Measurements from ENCODE around the gene DLK2.
A peak's percentile ranks its signal among the peaks of the same experiment; 100 is the strongest.
"Not testable (repeated sequence)": the region's sequence is repeated elsewhere in the genome, so short reads cannot be mapped to it uniquely, and the experiment has no call there.

Gene DLK2

DNA sequence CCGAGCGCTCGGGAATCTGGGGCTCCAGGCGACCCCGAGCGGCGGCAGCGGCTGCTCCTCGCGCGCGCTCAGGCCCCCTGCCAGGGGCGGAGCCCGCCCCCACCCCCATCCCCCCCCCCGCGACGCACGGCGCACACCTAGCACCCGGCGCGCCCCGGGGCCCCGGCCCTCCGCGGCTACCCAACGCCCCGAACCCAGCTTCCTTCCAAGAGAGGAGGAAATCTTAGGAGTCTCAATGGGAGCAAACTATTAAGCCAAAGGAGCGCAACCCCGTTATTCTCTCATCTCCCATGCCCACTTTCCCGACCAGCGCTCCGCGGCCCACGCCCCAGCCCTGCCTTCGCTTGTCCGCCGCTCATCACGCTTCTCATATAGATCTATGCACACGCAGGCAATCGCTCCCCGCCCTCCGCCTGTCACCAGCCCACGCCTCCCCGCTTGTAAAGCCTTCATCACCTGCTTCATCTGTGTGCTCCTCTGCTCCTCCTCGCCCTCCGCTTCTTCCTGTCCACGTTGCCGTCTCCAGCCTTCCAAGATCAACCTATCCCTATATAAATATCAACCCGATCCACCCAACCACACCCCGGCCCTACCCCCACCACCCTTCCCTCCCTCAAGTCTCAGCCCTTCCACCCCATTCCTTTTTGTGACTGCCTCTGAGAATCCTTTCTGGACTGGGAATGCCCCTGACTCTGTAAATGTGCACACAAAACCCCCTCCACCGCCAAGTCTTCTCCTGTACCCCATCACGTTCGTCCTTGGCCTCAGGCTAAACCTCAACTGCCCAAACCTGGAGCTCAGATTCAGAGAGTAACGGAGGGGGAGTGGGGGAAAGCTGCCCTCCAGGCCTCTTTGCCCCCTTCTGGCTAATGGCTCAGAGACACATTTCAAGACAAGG is at the start of gene DLK2:
TSS of gene DLK2 (minus strand) at position 18 of the 898 bp plus-strand sequence. CDS start 723 bp downstream, outside the sequence.
- Mint-ChIP-seq H3K27ac (peak within 1 kb of the TSS; percentile 69), H3K4me3 (peak within 1 kb of the TSS; percentile 91), H3K9me3 (no peaks in the 10 kb centered on the region), H3K36me3 (peaks cover 3% of the 10 kb centered on the region), H3K4me1 (peaks cover 18% of the 10 kb centered on the region), H3K27me3 (peaks cover 2% of the 10 kb centered on the region)
- peak; percentile 21 to 32 for DNase-seq (ENCODE audit: low spot score in 2 of 2)
- peak; percentile 65 for ATAC-seq (ENCODE audit: low read depth)

DNA sequence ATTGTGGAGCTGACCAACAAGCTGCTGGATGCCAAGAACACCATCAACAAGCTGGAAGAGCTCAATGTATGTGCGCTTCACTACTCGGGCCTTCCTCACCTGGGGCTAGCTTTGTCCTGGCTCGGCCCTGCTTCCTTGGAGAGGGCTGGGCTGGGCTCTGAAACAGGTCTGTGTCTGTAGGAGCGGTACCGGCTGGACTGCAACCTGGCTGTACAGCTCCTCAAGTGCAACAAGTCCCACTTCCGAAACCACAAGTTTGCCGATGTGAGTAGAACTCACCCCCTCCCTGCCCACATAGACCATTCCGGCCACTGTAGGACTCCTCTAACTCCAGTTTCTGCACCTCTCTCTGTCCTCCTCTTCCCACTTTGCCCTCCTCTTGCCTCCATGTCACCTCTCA is 48.1 kb upstream of the DLK2 start:
- Mint-ChIP-seq H3K27ac (peak overlapping the region; percentile 57), H3K4me1 (peaks cover 2% of the 10 kb centered on the region), H3K4me3 (no peak overlapping the region), H3K27me3 (peaks cover 2% of the 10 kb centered on the region), H3K36me3 (peaks cover 21% of the 10 kb centered on the region), H3K9me3 (no peaks in the 10 kb centered on the region)
- ATAC-seq (ENCODE audit: low read depth) (no peak), DNase-seq (ENCODE audit: low spot score in 2 of 2) (no peak)

DNA sequence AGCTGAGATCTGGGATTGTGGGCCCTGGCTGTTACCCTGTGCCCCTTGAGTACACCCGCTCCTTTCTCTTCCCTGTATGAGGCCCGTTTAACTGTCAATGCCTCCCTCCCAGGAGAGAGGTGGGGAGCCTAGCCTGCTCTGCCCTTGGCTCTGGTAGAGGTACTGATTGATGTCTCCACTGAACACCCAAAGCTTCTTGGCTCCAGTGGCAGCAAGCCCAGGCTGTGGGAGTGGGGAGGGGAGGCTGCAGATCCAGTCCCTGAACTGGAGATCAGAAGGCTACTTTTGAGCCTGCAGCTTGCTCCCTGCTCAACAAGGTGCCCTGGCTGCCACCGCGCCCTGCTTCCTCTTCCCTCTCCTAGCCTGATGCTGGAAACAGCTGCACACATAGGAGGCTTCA is 47.3 kb upstream of the DLK2 start:
- Mint-ChIP-seq H3K36me3 (peaks cover 21% of the 10 kb centered on the region), H3K27me3 (no peaks in the 10 kb centered on the region), H3K4me1 (no peaks in the 10 kb centered on the region), H3K27ac (peak overlapping the region; percentile 57), H3K4me3 (no peak overlapping the region), H3K9me3 (no peaks in the 10 kb centered on the region)
- DNase-seq (ENCODE audit: low spot score in 2 of 2) (no peak), ATAC-seq (ENCODE audit: low read depth) (no peak)

DNA sequence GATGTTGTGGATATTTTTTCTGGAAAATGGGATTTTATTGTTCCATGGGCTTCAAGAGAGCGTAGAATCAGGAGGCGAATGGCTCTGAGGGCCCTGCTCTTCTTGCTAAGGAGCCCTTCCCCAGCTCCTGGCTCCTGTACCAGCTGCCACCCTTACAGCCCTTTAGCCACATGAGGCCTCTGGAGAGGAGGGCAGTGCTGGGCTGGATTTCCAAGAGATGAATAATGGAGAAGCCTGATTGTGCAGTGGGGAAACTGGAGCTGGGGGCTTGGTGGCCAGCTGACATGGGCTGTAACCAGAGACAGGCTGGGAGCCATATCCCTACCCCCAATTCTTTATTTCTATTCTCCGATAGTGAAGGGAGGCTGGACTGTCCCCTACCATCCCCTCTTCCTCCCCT is 45.6 kb upstream of the DLK2 start:
- DNase-seq (ENCODE audit: low spot score in 2 of 2) = no peak
- peaks cover 21% of the 10 kb centered on the region for H3K36me3 Mint-ChIP-seq
- ATAC-seq (ENCODE audit: low read depth) = no peak
- H3K27ac Mint-ChIP-seq = no peak overlapping the region
- H3K27me3 Mint-ChIP-seq = no peaks in the 10 kb centered on the region
- H3K4me3 Mint-ChIP-seq = no peak overlapping the region
- no peaks in the 10 kb centered on the region for H3K9me3 Mint-ChIP-seq
- H3K4me1 Mint-ChIP-seq = no peaks in the 10 kb centered on the region

DNA sequence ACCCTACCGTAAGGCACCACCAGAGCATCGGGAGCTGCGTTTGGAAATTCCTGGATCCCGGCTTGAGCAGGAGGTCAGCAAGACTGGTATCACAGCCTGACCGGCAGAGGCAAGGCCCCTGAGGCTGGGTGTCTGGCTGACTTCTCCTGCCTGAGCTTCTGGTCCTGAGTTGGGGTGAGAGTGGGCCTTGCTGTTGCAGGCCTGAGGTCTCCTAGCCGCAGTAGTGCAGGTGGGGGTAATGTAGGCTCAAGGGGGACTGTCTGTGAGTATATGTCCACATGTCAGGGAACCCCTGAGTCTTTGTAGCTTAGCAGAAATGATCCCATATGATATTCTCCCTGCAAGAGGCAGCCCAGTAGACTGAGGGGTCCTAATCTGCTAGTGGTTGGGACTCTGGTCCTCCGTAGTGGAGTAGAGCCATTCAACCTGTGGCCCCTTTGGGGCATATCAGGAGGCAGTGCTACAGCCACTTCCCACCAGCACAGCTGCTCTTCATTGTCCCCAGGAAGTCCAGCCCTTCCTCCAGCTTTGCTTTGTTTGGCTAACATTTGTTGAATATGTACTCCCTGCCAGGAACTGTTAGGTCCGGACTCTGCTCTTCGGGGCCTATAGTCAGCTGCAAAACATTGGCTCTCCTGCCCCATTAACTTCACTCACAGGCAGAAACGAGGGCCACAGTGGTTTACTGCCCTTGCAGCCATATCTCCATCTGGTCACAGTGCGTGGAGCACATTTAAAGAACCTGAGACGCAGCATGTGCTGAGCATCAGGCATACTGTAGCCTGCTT is 43.9 kb upstream of the DLK2 start:
- Mint-ChIP-seq H3K9me3 (no peaks in the 10 kb centered on the region), H3K36me3 (peaks cover 21% of the 10 kb centered on the region), H3K4me3 (no peak overlapping the region), H3K27ac (no peak overlapping the region), H3K4me1 (peaks cover 8% of the 10 kb centered on the region), H3K27me3 (no peaks in the 10 kb centered on the region)
- DNase-seq (ENCODE audit: low spot score in 2 of 2) (no peak), ATAC-seq (ENCODE audit: low read depth) (no peak)

DNA sequence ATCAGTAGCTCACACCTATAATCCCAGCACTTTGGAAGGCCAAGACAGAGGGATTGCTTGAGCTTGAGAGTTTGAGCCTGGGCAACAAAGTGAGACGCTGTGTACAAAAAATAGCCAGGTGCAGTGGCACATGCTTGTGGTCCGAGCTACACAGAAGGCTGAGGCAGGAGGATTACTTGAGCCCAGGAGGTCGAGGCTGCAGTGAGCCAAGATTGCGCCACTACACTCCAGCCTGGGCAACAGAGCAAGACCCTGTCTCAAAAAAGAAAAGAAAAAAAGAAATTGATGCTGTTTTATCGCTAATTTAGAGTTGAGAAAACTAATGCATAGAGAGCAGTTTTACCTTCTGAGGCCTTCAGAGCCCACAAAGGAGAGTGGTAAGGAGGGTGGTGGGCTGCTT is 42.9 kb upstream of the DLK2 start:
- not testable (repeated sequence) for H3K4me3 Mint-ChIP-seq; ATAC-seq (ENCODE audit: low read depth); DNase-seq (ENCODE audit: low spot score in 2 of 2); H3K9me3 Mint-ChIP-seq; H3K27ac Mint-ChIP-seq; H3K27me3 Mint-ChIP-seq
- H3K4me1 Mint-ChIP-seq = peaks cover 10% of the 10 kb centered on the region
- H3K36me3 Mint-ChIP-seq = peaks cover 18% of the 10 kb centered on the region

DNA sequence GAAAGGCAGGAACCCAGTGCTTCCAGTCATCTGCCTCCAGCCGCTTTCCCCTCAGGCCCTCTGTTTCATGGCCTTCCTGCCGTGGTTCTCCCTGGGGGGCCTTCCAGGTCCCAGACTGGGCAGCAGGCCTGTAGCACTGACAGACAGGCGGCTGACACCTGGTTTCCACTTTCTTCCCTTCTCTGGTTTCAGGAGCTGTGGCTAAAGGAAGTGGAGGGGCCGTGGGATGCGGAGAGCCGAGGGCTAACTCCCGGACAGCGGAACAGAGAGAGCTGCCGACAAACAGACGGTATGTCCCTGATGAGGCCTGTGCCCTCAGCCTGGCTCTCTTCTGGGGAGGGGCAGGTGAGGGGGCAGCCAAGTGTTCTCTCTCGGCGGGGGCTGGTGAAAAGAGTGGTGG is 42.3 kb upstream of the DLK2 start:
- H3K27ac Mint-ChIP-seq = no peak overlapping the region

DNA sequence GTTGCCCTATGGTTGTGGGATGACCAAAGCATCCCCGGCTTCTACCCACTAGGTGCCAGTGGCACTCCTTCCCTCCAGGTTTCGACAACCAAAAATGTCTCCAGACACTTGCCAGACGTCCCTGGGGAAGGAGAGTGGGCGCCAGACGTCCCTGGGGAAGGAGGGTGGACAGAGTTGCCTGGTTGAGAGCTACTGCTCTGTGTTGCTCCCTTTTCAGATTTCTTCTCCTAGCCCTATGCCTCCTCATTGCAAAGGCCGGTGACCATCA is 41.7 kb upstream of the DLK2 start:
- no peak for ATAC-seq (ENCODE audit: low read depth)
- H3K4me1 Mint-ChIP-seq = peaks cover 13% of the 10 kb centered on the region
- H3K36me3 Mint-ChIP-seq = peaks cover 15% of the 10 kb centered on the region
- H3K4me3 Mint-ChIP-seq = no peak overlapping the region
- no peaks in the 10 kb centered on the region for H3K27me3 Mint-ChIP-seq
- no peaks in the 10 kb centered on the region for H3K9me3 Mint-ChIP-seq
- no peak for DNase-seq (ENCODE audit: low spot score in 2 of 2)
- no peak overlapping the region for H3K27ac Mint-ChIP-seq

More for the DNA sequence above, 42.3 kb upstream of the DLK2 start:
- no peak overlapping the region for H3K4me3 Mint-ChIP-seq
- H3K27me3 Mint-ChIP-seq = no peaks in the 10 kb centered on the region
- no peaks in the 10 kb centered on the region for H3K9me3 Mint-ChIP-seq
- no peak for ATAC-seq (ENCODE audit: low read depth)
- H3K36me3 Mint-ChIP-seq = peaks cover 18% of the 10 kb centered on the region
- no peak for DNase-seq (ENCODE audit: low spot score in 2 of 2)
- peaks cover 13% of the 10 kb centered on the region for H3K4me1 Mint-ChIP-seq

GRCh38 chr6:43496370-43497128 is 41.2 kb upstream of the DLK2 start:
- H3K9me3 Mint-ChIP-seq = no peaks in the 10 kb centered on the region

DNA sequence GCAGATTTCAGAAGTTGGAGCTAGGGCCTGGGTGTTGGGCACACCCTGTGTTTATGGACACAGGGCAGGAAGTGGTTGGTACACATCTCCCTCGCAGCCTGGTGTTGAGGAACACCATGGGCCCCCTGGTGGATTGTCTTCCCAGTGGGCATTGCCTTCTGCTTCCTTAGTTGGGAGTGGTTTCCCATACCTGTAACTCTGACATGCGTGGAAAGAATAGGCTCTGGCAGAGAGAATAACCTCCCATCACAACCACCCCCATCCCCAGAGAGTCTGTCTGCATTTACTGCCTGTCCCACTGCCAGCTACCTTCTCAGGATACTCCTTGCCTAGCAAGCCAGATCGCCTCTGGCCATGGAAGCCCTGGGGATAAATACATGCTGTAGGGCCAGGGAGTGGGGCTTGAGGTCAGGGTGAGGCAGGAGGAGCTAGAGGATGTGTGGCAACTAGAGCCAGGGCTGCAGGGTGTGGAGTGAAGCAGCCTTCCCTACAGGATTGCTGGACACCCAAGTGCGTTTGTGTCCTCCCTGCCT is 40.1 kb upstream of the DLK2 start:
- DNase-seq (ENCODE audit: low spot score in 2 of 2) (no peak), ATAC-seq (ENCODE audit: low read depth) (no peak)
- H3K27me3 Mint-ChIP-seq = no peaks in the 10 kb centered on the region
- H3K9me3 Mint-ChIP-seq = no peaks in the 10 kb centered on the region
- no peak overlapping the region for H3K4me3 Mint-ChIP-seq
- peaks cover 13% of the 10 kb centered on the region for H3K4me1 Mint-ChIP-seq
- H3K36me3 Mint-ChIP-seq = peaks cover 10% of the 10 kb centered on the region
- H3K27ac Mint-ChIP-seq = no peak overlapping the region

More at GRCh38 chr6:43496370-43497128, 41.2 kb upstream of the DLK2 start:
- Mint-ChIP-seq H3K27me3 (no peaks in the 10 kb centered on the region), H3K36me3 (peaks cover 15% of the 10 kb centered on the region), H3K4me3 (no peak overlapping the region), H3K27ac (no peak overlapping the region), H3K4me1 (peaks cover 13% of the 10 kb centered on the region)
- DNase-seq (ENCODE audit: low spot score in 2 of 2) (no peak), ATAC-seq (ENCODE audit: low read depth) (peak; percentile 35)

DNA sequence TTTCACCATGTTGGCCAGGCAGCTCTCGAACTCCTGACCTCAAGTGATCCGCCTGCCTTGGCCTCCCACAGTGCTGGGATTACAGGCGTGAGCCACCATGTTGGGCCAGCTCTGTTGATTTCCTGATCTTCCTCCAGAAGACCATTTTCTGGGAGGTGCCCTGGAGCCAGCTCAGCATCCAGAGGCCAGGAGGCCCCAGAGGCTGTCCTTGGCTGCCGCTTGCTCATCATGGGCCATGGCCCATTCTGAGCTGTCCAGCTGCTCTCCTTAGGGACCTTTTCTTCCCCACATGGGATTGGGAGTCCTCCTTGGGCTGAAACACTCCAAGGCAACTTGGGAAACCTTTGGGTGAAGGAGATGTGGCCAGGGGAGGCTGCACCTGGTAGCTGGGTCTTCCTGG is 39.4 kb upstream of the DLK2 start:
- Mint-ChIP-seq H3K27ac (no peak overlapping the region), H3K4me3 (no peak overlapping the region), H3K27me3 (no peaks in the 10 kb centered on the region), H3K9me3 (no peaks in the 10 kb centered on the region), H3K4me1 (peaks cover 17% of the 10 kb centered on the region), H3K36me3 (peaks cover 14% of the 10 kb centered on the region)
- DNase-seq (ENCODE audit: low spot score in 2 of 2) = no peak
- no peak for ATAC-seq (ENCODE audit: low read depth)

GRCh38 chr6:43494321-43494720 is 39.0 kb upstream of the DLK2 start:
- ATAC-seq (ENCODE audit: low read depth) (no peak), DNase-seq (ENCODE audit: low spot score in 2 of 2) (no peak)
- Mint-ChIP-seq H3K4me3 (no peak overlapping the region), H3K27me3 (no peaks in the 10 kb centered on the region), H3K36me3 (peaks cover 11% of the 10 kb centered on the region), H3K9me3 (no peaks in the 10 kb centered on the region), H3K27ac (no peak overlapping the region), H3K4me1 (peaks cover 17% of the 10 kb centered on the region)

GRCh38 chr6:43493833-43494232 is 38.5 kb upstream of the DLK2 start:
- H3K4me1 Mint-ChIP-seq = peaks cover 21% of the 10 kb centered on the region
- H3K9me3 Mint-ChIP-seq = no peaks in the 10 kb centered on the region
- H3K36me3 Mint-ChIP-seq = peaks cover 8% of the 10 kb centered on the region
- no peak overlapping the region for H3K4me3 Mint-ChIP-seq
- H3K27ac Mint-ChIP-seq = no peak overlapping the region
- ATAC-seq (ENCODE audit: low read depth) (no peak), DNase-seq (ENCODE audit: low spot score in 2 of 2) (no peak)
- no peaks in the 10 kb centered on the region for H3K27me3 Mint-ChIP-seq

- Mint-ChIP-seq H3K4me1 (peaks cover 21% of the 10 kb centered on the region), H3K27ac (no peak overlapping the region), H3K36me3 (peaks cover 6% of the 10 kb centered on the region), H3K9me3 (no peaks in the 10 kb centered on the region), H3K27me3 (no peaks in the 10 kb centered on the region), H3K4me3 (no peak overlapping the region)
- ATAC-seq (ENCODE audit: low read depth) (no peak), DNase-seq (ENCODE audit: low spot score in 2 of 2) (no peak)
These were observed 37.9 kb upstream of the DLK2 start for GRCh38 chr6:43493230-43493629.
